ENCODE results near the gene MTCL1. TPM values are rescaled to one million over a fixed set of nuclear protein-coding genes. Genes with fewer than 3 reads are reported as not detected.
A peak's percentile ranks its signal among the peaks of the same experiment; 100 is the strongest.

The MTCL1 gene
- polyA plus RNA-seq, 1 experiment: 56.6 TPM

DNA sequence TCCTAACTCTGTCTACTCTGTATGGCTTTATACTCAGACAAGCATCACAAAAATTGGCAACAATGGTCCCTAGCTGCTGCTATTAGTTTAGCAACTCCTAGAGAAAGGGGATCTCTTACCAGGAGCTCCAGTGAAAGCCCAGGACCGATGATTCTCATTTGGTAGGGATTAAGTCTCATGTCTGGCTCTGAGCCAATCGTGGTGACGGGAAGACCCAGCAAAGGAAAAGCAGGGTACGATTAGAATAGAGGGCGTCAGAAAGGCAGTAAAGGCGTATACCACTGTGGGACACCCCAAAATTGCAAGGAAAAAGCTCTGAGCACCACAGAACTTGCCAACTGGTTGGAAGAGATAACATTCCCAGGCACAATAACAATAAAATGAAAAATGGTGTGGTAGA is 129.5 kb downstream of the MTCL1 start:
- CTCF ChIA-PET: interaction anchor here (0.5 to 1.0 kb wide), 3 partner anchors 153 to 243 kb away, joined by 3 read pairs; no protein-coding TSS in a partner anchor
- Histone ChIP-seq H3K27ac (ENCODE audit: low read depth, low read length) (no peak overlapping the region), H3K4me3 (ENCODE audit: low read depth, low read length) (no peak overlapping the region), H3K9me3 (ENCODE audit: control insufficient read depth, insufficient read depth, low read length) (peaks cover 16% of the 10 kb centered on the region), H3K27me3 (ENCODE audit: control insufficient read depth, insufficient read depth, low read length) (no peaks in the 10 kb centered on the region)
- TF ChIP-seq CTCF (IDR thresholded peaks at IDR 0.05; ENCODE audit: low read depth, low read length): no peak
- DNase-seq (ENCODE audit: low read depth, low spot score): no peak
- POLR2A ChIA-PET: no interaction called here

- no peak for TF ChIP-seq CTCF (IDR thresholded peaks at IDR 0.05; ENCODE audit: low read depth, low read length)
- POLR2A ChIA-PET: no interaction called here
- peaks cover 11% of the 10 kb centered on the region for H3K9me3 ChIP-seq (ENCODE audit: control insufficient read depth, insufficient read depth, low read length)
- H3K27me3 ChIP-seq (ENCODE audit: control insufficient read depth, insufficient read depth, low read length): no peaks in the 10 kb centered on the region
- CTCF ChIA-PET: interaction anchor here (0.5 to 1.0 kb wide), 2 partner anchors 180 to 242 kb away, joined by 3 read pairs; no protein-coding TSS in a partner anchor
- no peak for DNase-seq (ENCODE audit: low read depth, low spot score)
- no peak overlapping the region for H3K4me3 ChIP-seq (ENCODE audit: low read depth, low read length)
- peak overlapping the region; percentile 22 for H3K27ac ChIP-seq (ENCODE audit: low read depth, low read length)
These were observed 130.2 kb downstream of the MTCL1 start for GRCh38 chr18:8835521-8835953.

GRCh38 chr18:8839281-8839680 is 133.9 kb downstream of the MTCL1 start:
- 0 out of 2 replicates have a peak, but pooled peaks have one; percentile 6 for TF ChIP-seq CTCF (IDR thresholded peaks at IDR 0.05; ENCODE audit: low read depth, low read length)
- Histone ChIP-seq H3K4me3 (ENCODE audit: low read depth, low read length) (no peak overlapping the region), H3K9me3 (ENCODE audit: control insufficient read depth, insufficient read depth, low read length) (peaks cover 8% of the 10 kb centered on the region), H3K27me3 (ENCODE audit: control insufficient read depth, insufficient read depth, low read length) (no peaks in the 10 kb centered on the region), H3K27ac (ENCODE audit: low read depth, low read length) (no peak overlapping the region)
- no peak for DNase-seq (ENCODE audit: low read depth, low spot score)
- POLR2A ChIA-PET: no interaction called here
- CTCF ChIA-PET: interaction anchor here (1.0 to 1.3 kb wide), 2 partner anchors 20 to 143 kb away, joined by 3 to 4 read pairs; no protein-coding TSS in a partner anchor

DNA sequence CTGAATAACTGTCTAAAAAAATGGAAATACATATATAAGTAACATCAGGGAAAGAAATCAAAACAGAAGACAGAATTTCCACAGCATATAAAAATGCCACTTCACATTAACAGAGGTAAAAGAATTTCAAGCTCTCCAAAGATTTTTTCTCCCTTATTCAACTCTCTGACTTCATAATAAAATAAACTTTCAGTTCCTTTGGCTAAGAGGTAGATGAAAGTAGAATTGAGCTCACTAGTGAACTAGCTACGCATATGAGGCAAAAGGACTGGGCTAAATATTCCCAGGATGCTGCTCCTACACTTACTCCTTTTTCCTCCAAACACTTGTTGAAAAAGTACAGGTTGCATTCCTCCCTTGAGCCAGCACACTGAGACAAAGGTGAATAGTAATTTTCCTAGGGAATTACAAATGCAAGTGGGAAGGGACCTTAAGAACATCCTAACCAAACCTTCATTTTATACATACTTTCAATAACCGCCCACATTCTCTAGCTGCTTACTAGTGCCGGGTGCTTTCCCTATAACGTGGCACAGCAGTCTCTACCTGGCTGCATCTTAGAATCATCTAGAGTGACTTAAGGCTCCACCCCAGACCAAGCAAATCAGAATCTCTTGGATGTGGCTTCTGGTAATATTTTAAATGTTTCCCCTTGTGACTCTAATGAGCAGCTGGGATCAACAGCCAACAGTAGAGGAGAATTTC is 136.6 kb downstream of the MTCL1 start:
- no peak for TF ChIP-seq CTCF (IDR thresholded peaks at IDR 0.05; ENCODE audit: low read depth, low read length)
- Histone ChIP-seq H3K27ac (ENCODE audit: low read depth, low read length) (peak overlapping the region; percentile 69), H3K27me3 (ENCODE audit: control insufficient read depth, insufficient read depth, low read length) (no peaks in the 10 kb centered on the region), H3K4me3 (ENCODE audit: low read depth, low read length) (no peak overlapping the region), H3K9me3 (ENCODE audit: control insufficient read depth, insufficient read depth, low read length) (peaks cover 3% of the 10 kb centered on the region)
- DNase-seq (ENCODE audit: low read depth, low spot score): no peak
- ChIA-PET CTCF (interaction anchor here (1.0 kb wide), 1 partner anchor 146 kb away, joined by 4 read pairs; no protein-coding TSS in a partner anchor), POLR2A (interaction anchor here (1.1 to 1.7 kb wide), 3 partner anchors 41 to 107 kb away, joined by 3 to 16 read pairs (median 3); no protein-coding TSS in a partner anchor)

- ChIA-PET CTCF (interaction anchor here (1.0 kb wide), 1 partner anchor 145 kb away, joined by 4 read pairs; no protein-coding TSS in a partner anchor), POLR2A (interaction anchor here (1.1 to 1.7 kb wide), 3 partner anchors 42 to 106 kb away, joined by 3 to 16 read pairs (median 3); no protein-coding TSS in a partner anchor)
These were observed 137.2 kb downstream of the MTCL1 start for GRCh38 chr18:8842506-8842905.

More at GRCh38 chr18:8842506-8842905, 137.2 kb downstream of the MTCL1 start:
- Histone ChIP-seq H3K4me3 (ENCODE audit: low read depth, low read length) (no peak overlapping the region), H3K27me3 (ENCODE audit: control insufficient read depth, insufficient read depth, low read length) (no peaks in the 10 kb centered on the region), H3K27ac (ENCODE audit: low read depth, low read length) (peak overlapping the region; percentile 69), H3K9me3 (ENCODE audit: control insufficient read depth, insufficient read depth, low read length) (no peaks in the 10 kb centered on the region)
- no peak for TF ChIP-seq CTCF (IDR thresholded peaks at IDR 0.05; ENCODE audit: low read depth, low read length)
- DNase-seq (ENCODE audit: low read depth, low spot score): no peak

All from AG04450 (cell line).